Tibial nerve (tissue), 4 donors: ENCODE data around the gene MMP28. TPM values are rescaled to one million over a fixed set of nuclear protein-coding genes. Genes with fewer than 3 reads are reported as not detected.

ENCODE experiments used
- DNase-seq, 2 donors: peaks; one replicate each; pipeline ENCODE4 v3.0.0-alpha.2; 2019; ENCODE audit warnings: low spot score in 2 of 2
- H3K27ac ChIP-seq, 4 donors: fragments of 200-600 bp; sonication (generic) in 3 of 4; one replicate each; pipeline ENCODE4 v1.5.1; 2017 to 2019; ENCODE audit warnings: mild to moderate bottlenecking in 1 of 4
- H3K27me3 ChIP-seq, 2 donors: fragments of 200-600 bp; sonication (generic) in 1 of 2; one replicate each; pipeline versions ENCODE4 v1.5.1 to v1.6.0; 2017 to 2019
- H3K36me3 ChIP-seq, 3 donors: fragments of 200-600 bp; sonication (generic); one replicate each; pipeline ENCODE4 v1.5.1; 2018 to 2019
- H3K4me1 ChIP-seq, 4 donors: fragments of 200-600 bp; sonication (generic) in 3 of 4; one replicate each; pipeline ENCODE4 v1.5.1; 2017 to 2019
- H3K4me3 ChIP-seq, 4 donors: fragments of 200-600 bp; sonication (generic) in 3 of 4; one replicate each; pipeline ENCODE4 v1.5.1; 2017 to 2019; ENCODE audit warnings: mild to moderate bottlenecking in 1 of 4, moderate library complexity in 1 of 4
- H3K9me3 ChIP-seq, 4 donors: fragments of 200-600 bp; sonication (generic) in 3 of 4; one replicate each; pipeline ENCODE4 v1.5.1; 2017 to 2019
- CTCF ChIP-seq, 5 experiments: fragments of 200-600 bp in 3 of 5; fragments of 450-650 bp in 2 of 5; sonication (generic) in 3 of 5; IDR thresholded peaks; one replicate each; pipeline ENCODE4 v1.5.1; 2016 to 2019; ENCODE audit warnings: antibody characterized with exemption in 5 of 5, mild to moderate bottlenecking in 3 of 5, moderate library complexity in 2 of 5
- EP300 ChIP-seq, 2 donors: sonication (generic); formaldehyde crosslinking; IDR thresholded peaks; one replicate each; pipeline ENCODE4 v1.6.1; 2017; ENCODE audit warnings: antibody characterized with exemption in 2 of 2, mild to moderate bottlenecking in 1 of 2
- POLR2A ChIP-seq, 2 donors: fragments of 450-650 bp; IDR thresholded peaks; one replicate each; pipeline ENCODE4 v1.6.1; 2017; ENCODE audit warnings: antibody characterized with exemption in 2 of 2, mild to moderate bottlenecking in 2 of 2, moderate library complexity in 2 of 2
- WGBS, 2 donors: methylation state at CpG; one replicate each; pipeline ENCODE4 v1.1.5; 2018; 5-methylcytosine and 5-hydroxymethylcytosine counted together
- total RNA-seq, 4 donors: library from RNA; depleted of rRNA; stranded (reverse); fragments of >200 nt; gene quantifications; one replicate each; pipeline ENCODE4 v1.1.0, GENCODE V29; 2016

Gene MMP28
- total RNA-seq, 4 donors from 2014 or later = 71.7 to 174 (median 136) TPM

GRCh38 chr17:35778641-35779196, 16.7 kb downstream of the MMP28 start:
- Histone ChIP-seq H3K36me3 (peaks cover 0 to 12% (median 0%) of the 10 kb centered on the region in 3 donors), H3K4me3 (no peak overlapping the region), H3K9me3 (no peaks in the 10 kb centered on the region), H3K4me1 (peaks cover 4 to 80% (median 50%) of the 10 kb centered on the region in 4 donors), H3K27ac (peak overlapping the region; percentile 41 to 92 (median 78)), H3K27me3 (no peaks in the 10 kb centered on the region)
- DNase-seq = no peak
- 86% methylated on average over 15 to 16 of the region's 16 CpGs for WGBS, 2 donors
- TF ChIP-seq POLR2A (IDR thresholded peaks at IDR 0.05) (no peak), CTCF (IDR thresholded peaks at IDR 0.05) (no peak)

DNA sequence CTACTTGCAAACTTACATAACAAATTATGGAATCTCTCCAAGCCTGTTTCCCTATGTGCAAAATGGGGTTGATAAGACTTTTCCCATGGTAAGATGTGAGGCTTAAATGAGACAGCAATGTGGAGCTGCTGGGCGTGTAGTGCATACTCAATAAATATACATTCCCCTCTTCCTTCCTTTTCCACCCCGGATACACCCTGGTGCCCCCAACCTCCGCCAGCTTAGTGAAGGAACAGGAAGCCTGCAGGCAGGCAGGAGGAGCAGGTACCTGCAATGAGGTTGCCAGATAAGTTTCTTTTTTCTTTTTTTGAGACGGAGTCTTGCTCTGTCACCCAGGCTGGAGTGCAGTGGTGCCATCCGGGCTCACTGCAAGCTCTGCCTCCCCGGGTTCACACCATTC, 19.9 kb downstream of the MMP28 start:
- no peak overlapping the region for H3K4me3 ChIP-seq
- WGBS, 2 donors = 77 to 83% methylated on average over 6 of the region's 6 CpGs

DNA sequence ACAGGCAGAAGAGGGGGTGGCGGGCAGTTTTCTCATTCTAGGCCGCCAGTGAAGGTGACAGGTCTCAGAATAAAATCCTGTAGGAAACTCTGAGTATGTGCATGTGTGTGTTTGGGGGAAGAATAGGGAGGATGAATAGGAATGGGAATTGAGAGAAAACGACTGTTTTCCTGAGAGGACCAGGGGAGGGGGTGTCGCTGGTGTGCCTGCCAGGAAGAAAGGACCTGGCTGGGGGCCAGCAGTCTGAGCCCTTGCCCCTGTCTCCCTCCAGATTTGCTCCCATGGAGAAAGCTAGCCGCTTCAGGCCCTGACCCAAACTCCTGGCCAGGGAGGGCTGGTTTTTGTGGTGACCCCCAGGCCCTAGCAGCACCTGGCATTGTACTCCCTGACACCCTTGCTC, 20.4 kb downstream of the MMP28 start:
- Histone ChIP-seq H3K4me3 (no peak overlapping the region), H3K27ac (peak overlapping the region; percentile 53 to 89 (median 74)), H3K36me3 (peaks cover 0 to 7% (median 0%) of the 10 kb centered on the region in 3 donors), H3K9me3 (no peaks in the 10 kb centered on the region), H3K27me3 (no peaks in the 10 kb centered on the region), H3K4me1 (peaks cover 4 to 76% (median 51%) of the 10 kb centered on the region in 4 donors)
- no peak for DNase-seq
- WGBS, 2 donors = 41 to 49% methylated on average over 5 of the region's 5 CpGs
- TF ChIP-seq CTCF (IDR thresholded peaks at IDR 0.05) (no peak), POLR2A (IDR thresholded peaks at IDR 0.05) (no peak), EP300 (IDR thresholded peaks at IDR 0.05) (no peak)

More for the DNA sequence above, 19.9 kb downstream of the MMP28 start:
- no peak for DNase-seq
- no peaks in the 10 kb centered on the region for H3K9me3 ChIP-seq
- H3K4me1 ChIP-seq = peaks cover 4 to 76% (median 51%) of the 10 kb centered on the region in 4 donors
- TF ChIP-seq POLR2A (IDR thresholded peaks at IDR 0.05) (no peak), CTCF (IDR thresholded peaks at IDR 0.05) (no peak), EP300 (IDR thresholded peaks at IDR 0.05) (no peak)
- no peaks in the 10 kb centered on the region for H3K27me3 ChIP-seq
- peak overlapping the region; percentile 53 to 89 (median 74) for H3K27ac ChIP-seq
- peaks cover 0 to 12% (median 0%) of the 10 kb centered on the region in 3 donors for H3K36me3 ChIP-seq

GRCh38 chr17:35774499-35774898, 20.9 kb downstream of the MMP28 start:
- TF ChIP-seq CTCF (IDR thresholded peaks at IDR 0.05) = no peak
- no peak for TF ChIP-seq EP300 (IDR thresholded peaks at IDR 0.05)
- no peak for TF ChIP-seq POLR2A (IDR thresholded peaks at IDR 0.05)
- H3K9me3 ChIP-seq = no peaks in the 10 kb centered on the region
- DNase-seq = no peak
- no peaks in the 10 kb centered on the region for H3K27me3 ChIP-seq
- H3K4me3 ChIP-seq = no peak overlapping the region
- H3K36me3 ChIP-seq = peaks cover 0 to 6% (median 0%) of the 10 kb centered on the region in 3 donors
- peaks cover 4 to 76% (median 50%) of the 10 kb centered on the region in 4 donors for H3K4me1 ChIP-seq
- peak overlapping the region; percentile 65 to 89 (median 76) for H3K27ac ChIP-seq
- 24 to 39% methylated on average over 5 of the region's 5 CpGs for WGBS, 2 donors

GRCh38 chr17:35773679-35774425, 21.6 kb downstream of the MMP28 start:
- Histone ChIP-seq H3K4me3 (no peak overlapping the region), H3K4me1 (peaks cover 4 to 70% (median 46%) of the 10 kb centered on the region in 4 donors), H3K36me3 (peaks cover 0 to 3% (median 0%) of the 10 kb centered on the region in 3 donors), H3K27ac (peak overlapping the region; percentile 65 to 89 (median 76)), H3K9me3 (no peaks in the 10 kb centered on the region), H3K27me3 (no peaks in the 10 kb centered on the region)
- 26 to 46% methylated on average over 10 of the region's 10 CpGs for WGBS, 2 donors
- DNase-seq = peak in 1 of 2 donors; percentile 31
- TF ChIP-seq CTCF (IDR thresholded peaks at IDR 0.05) (no peak), POLR2A (IDR thresholded peaks at IDR 0.05) (peak in 1 of 2 donors; percentile 7), EP300 (IDR thresholded peaks at IDR 0.05) (no peak)
